Ovary (tissue), 3 donors: ENCODE measurements around the gene SZT2.

Experiments
- CTCF ChIP-seq, 3 donors: fragments of 450-650 bp in 2 of 3; fragments of 200-600 bp in 1 of 3; IDR thresholded peaks; one replicate each; pipeline versions ENCODE4 v1.5.1 to v1.8.0; 2016 to 2022; ENCODE audit warnings: antibody characterized with exemption in 3 of 3, mild to moderate bottlenecking in 1 of 3
- EP300 ChIP-seq: sonication (generic); formaldehyde crosslinking; IDR thresholded peaks from one replicate; pipeline ENCODE4 v1.6.1; 2017; ENCODE audit warnings: antibody characterized with exemption
- donor health status: DM: no; HTN: no; CAD: no.

DNA sequence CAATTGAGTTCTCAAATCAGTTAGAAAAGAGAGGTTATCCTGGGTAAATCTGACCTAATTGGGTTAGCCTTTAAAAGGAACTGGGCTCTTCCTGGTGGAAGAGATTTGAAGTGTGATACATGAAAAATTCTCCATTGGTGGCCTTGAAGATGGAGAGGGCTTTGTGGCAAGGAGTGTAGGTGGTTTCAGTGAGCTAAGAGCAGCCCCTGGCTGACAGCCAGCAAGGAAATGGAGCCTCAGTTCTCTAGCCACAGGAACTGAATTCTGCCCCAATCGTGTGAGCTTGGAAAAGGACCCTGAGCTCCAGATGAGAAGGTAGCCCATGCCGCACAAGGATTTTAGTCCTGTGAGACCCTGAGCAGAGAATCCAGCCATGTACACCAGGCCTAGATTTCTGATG, 76.7 kb downstream of the SZT2 start:
- TF ChIP-seq CTCF (IDR thresholded peaks at IDR 0.05) (no peak), EP300 (no peak)
